NT2/D1 (cell line): ENCODE data around the gene LRP11.
"Not testable (repeated sequence)": the region's sequence is repeated elsewhere in the genome, so short reads cannot be mapped to it uniquely, and the experiment has no call there.

Source experiments
- DNase-seq: peaks from one replicate; pipeline ENCODE4 v3.0.0-alpha.2; 2011; ENCODE audit warnings: low read depth, low spot score
- H3K27me3 ChIP-seq: 2 replicates; pipeline ENCODE4 v1.6.0; 2011; ENCODE audit warnings: mild to moderate bottlenecking; ENCODE audit not compliant: insufficient read length, insufficient read depth
- H3K36me3 ChIP-seq: 2 replicates; pipeline ENCODE4 v1.6.1; 2011; ENCODE audit warnings: mild to moderate bottlenecking, low read length, mixed read lengths; ENCODE audit not compliant: insufficient read depth, insufficient read length
- H3K4me1 ChIP-seq: 2 replicates; pipeline ENCODE4 v1.5.1; 2011; ENCODE audit not compliant: insufficient read depth, insufficient read length
- H3K4me3 ChIP-seq: 2 replicates; pipeline ENCODE4 v1.5.1; 2011; ENCODE audit warnings: low read depth; ENCODE audit not compliant: insufficient read length
- H3K9ac ChIP-seq: 2 replicates; pipeline ENCODE4 v1.6.0; 2011; ENCODE audit warnings: low read depth; ENCODE audit not compliant: insufficient read length
- H3K9me3 ChIP-seq: 2 replicates; pipeline ENCODE4 v1.5.1; 2011; ENCODE audit warnings: mild to moderate bottlenecking, low read length; ENCODE audit not compliant: insufficient read depth
- SUZ12 ChIP-seq: IDR thresholded peaks from 2 replicates; pipeline ENCODE4 v1.6.1; 2011; ENCODE audit not compliant: insufficient read length, insufficient read depth; ENCODE audit errors: extremely low read depth
- YY1 ChIP-seq: IDR thresholded peaks from 2 replicates; pipeline ENCODE4 v1.6.1; 2011; ENCODE audit not compliant: insufficient read length, insufficient read depth
- ZNF274 ChIP-seq: IDR thresholded peaks from 2 replicates; pipeline ENCODE4 v1.6.1; 2011; ENCODE audit warnings: mild to moderate bottlenecking, low read depth, low read length

The LRP11 gene

DNA sequence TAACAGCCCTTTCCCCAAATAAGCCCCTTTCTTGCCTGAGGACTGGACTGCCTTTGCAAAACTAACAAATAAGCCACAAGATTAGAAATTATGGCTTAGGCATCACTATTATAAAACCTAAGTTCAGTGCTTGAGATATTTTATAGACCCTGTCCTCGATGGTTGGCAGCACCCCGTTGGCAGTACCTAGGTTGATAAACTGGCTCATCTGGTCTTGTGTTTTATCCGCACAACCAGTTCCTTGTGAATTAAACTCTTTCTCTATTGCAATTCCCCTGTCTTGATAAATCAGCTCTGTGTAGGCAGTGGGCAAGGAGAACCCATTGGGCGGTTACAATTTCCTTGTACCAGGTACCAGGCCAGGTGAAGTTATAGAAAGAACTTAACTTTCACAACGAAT is 6.6 kb downstream of the LRP11 start:
- peaks cover 11% of the 10 kb centered on the region for H3K27me3 ChIP-seq
- no peak overlapping the region for H3K9ac ChIP-seq
- H3K36me3 ChIP-seq, result peaks cover 3% of the 10 kb centered on the region
- DNase-seq, result no peak
- H3K9me3 ChIP-seq, result no peaks in the 10 kb centered on the region
- no peak overlapping the region for H3K4me3 ChIP-seq
- TF ChIP-seq ZNF274 (no peak), YY1 (no peak), SUZ12 (no peak)
- H3K4me1 ChIP-seq, result peaks cover 5% of the 10 kb centered on the region

DNA sequence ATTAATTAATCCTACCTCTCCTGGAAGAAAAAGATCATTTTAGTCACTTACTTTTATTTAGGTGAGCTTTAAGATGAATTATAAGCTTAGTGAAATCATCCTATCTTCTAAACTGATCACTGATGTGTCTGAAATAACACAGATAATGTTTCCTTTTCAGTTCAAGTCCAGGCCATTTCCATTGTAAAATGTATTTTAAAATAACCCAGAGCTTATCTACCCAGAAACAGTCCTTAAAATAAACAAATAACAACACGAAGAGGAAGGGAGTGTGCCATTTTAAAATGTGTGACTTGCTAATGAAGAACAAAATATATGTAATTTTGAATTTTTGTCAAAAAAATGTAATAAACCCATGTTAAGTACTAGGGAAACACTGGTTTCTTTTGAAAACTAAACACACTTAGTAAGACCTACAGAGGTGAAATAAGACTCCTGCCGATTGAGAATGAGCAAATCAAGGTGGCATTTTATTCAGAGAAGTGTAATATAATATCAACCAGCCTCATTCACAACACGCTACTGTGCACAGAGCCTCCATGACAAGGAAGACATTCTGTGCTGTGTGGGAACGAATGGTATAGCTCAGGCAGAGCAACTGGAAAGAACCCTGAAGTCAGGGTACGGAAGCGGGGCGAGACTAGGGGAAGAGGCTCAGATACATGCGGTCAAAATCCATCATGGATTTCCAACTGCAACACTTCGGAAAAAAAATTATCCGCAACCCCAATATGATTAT is 7.7 kb downstream of the LRP11 start:
- Histone ChIP-seq H3K36me3 (peaks cover 3% of the 10 kb centered on the region), H3K27me3 (peaks cover 4% of the 10 kb centered on the region), H3K9ac (no peak overlapping the region), H3K4me1 (peaks cover 5% of the 10 kb centered on the region), H3K9me3 (no peaks in the 10 kb centered on the region), H3K4me3 (no peak overlapping the region)
- TF ChIP-seq ZNF274, result no peak
- no peak for TF ChIP-seq SUZ12
- no peak for TF ChIP-seq YY1
- no peak for DNase-seq

DNA sequence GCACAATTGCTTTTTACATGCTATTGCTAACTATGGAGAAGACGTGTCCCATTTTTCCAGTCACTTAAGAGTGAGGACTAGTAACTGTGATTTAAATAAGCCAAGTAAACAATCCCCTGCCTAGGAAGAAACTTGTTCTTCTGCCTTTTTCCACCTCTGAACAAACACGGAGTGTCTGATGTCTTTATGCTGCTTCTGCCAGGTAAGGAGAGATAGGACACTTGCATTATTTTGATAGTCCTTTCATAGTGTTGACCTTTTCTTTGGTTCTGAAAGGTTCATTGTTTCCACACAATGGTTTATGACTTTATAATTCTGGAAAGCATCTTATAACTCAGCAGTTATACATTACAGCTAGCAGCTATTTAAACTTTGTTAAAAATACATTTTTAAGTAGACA is 8.4 kb downstream of the LRP11 start:
- Histone ChIP-seq H3K9ac (no peak overlapping the region), H3K9me3 (no peaks in the 10 kb centered on the region), H3K4me1 (peaks cover 3% of the 10 kb centered on the region), H3K27me3 (peaks cover 2% of the 10 kb centered on the region), H3K4me3 (no peak overlapping the region), H3K36me3 (peaks cover 2% of the 10 kb centered on the region)
- no peak for DNase-seq
- TF ChIP-seq ZNF274, result no peak

DNA sequence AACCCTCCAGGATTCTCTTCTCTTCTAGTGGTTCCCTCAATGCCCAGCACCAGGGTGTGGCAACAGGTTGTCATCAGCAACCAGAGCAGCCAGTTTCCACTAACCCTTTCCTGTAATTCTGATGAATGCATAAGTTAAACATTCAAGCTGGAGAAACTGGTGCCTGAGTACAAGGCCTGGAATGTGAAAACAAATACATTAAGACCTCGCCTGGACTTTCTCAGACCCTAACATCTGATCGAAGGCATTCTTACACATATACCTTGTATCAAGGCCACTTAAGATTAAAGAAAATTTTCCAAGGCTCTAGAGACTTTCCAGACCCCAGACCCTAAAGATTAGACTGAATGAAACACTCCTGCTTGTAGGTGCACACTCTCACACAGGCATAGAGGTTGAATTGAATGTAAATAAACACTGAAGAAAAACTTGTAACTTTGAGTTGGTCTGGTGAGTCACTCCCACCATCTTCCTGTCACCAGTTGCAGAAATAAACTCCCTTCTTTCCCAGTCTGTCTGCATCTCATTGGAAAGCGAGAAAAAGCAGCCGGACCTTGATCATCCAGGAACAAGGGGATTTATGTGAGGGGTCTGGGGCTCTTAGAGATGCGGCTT is 9.0 kb downstream of the LRP11 start:
- Histone ChIP-seq H3K4me3 (no peak overlapping the region), H3K36me3 (no peaks in the 10 kb centered on the region), H3K9me3 (no peaks in the 10 kb centered on the region), H3K27me3 (no peaks in the 10 kb centered on the region), H3K9ac (no peak overlapping the region), H3K4me1 (peaks cover 2% of the 10 kb centered on the region)
- TF ChIP-seq YY1, result no peak
- no peak for DNase-seq

DNA sequence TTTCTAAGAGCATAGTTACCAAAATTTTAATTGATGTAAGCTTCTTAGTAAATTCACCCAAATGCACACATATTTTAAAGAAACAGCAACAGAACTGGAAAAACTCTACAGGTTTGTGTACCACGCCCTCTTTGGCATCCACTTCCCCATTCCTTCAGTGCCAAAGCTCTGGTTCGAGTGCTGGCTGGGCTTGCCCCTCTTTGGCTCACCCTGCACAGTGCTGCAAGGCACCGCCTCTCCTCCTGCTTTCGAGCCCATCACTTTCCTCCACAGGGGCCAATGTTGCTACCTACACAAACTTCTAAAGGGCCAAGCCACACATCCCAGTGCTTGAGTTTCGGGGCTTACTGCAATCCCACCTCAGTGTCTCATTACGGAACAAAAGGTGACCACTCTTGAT is 9.6 kb downstream of the LRP11 start:
- Histone ChIP-seq H3K36me3 (no peaks in the 10 kb centered on the region), H3K4me1 (peaks cover 2% of the 10 kb centered on the region), H3K9ac (no peak overlapping the region), H3K4me3 (no peak overlapping the region), H3K9me3 (no peaks in the 10 kb centered on the region), H3K27me3 (no peaks in the 10 kb centered on the region)
- DNase-seq, result no peak
- no peak for TF ChIP-seq YY1
- no peak for TF ChIP-seq SUZ12
- TF ChIP-seq ZNF274, result no peak

DNA sequence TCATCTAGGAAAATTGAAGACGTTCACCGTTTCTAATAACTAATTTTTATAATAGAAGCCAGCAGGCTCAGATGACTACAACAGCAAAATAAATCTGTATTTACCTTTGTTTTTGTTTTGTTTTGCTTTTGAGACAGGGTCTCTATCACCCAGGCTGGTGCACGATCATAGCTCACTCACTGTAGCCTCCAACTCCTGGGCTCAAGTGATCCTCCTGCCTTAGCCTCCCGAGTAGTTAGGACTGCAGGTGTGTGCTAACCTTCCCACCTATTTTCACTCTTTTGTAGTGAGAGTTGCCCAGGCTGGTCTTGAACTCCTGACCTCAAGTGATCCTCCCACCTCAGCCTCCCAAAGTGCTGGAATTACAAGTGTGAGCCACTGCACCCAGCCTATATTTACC is 10.1 kb downstream of the LRP11 start:
- not testable (repeated sequence) for H3K9me3 ChIP-seq, DNase-seq, H3K4me1 ChIP-seq, H3K4me3 ChIP-seq, H3K27me3 ChIP-seq, H3K9ac ChIP-seq, H3K36me3 ChIP-seq

DNA sequence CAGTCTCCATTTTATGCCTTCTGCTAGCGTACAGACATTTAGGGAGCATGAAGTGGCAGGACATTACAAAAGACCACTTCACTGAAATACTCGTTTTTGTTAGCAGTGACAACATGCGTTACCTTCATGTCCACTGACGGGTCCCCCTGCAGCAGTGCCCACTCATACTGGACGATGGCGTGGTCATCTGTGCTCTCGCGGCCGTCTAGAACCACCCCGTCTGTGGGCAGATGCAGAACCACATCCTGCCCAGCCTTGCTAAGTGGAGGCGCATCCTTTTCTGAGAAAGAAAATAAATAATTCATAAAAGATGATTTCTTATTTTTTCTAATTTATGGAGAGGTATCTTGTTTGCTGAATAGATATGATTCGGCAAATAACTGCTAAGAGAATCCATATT is 11.3 kb downstream of the LRP11 start:
- DNase-seq, result no peak
- no peak overlapping the region for H3K4me3 ChIP-seq
- no peak overlapping the region for H3K9ac ChIP-seq
- H3K27me3 ChIP-seq, result no peaks in the 10 kb centered on the region
- no peaks in the 10 kb centered on the region for H3K9me3 ChIP-seq
- H3K36me3 ChIP-seq, result no peaks in the 10 kb centered on the region
- TF ChIP-seq ZNF274, result no peak
- no peak for TF ChIP-seq SUZ12
- TF ChIP-seq YY1, result no peak
- no peaks in the 10 kb centered on the region for H3K4me1 ChIP-seq

DNA sequence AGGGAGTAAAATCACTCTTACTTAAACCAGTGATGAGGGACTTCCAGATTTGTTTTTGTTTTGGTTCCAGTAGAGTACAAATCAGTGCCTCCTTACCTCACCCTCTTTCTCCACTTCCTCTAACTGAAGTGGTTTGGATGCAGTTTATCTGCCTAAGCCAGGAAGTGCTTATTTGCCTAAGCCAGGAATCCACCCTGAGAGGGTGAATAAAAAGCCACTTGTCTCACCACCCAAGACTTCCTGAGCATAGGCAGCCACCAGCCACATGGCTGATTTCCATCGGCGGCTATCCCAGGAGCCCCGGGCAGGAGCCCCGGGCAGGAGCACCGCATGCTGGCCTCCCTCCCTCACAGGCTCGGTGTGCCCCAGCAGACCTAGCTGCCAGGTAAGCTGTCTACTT is 12.0 kb downstream of the LRP11 start:
- H3K4me3 ChIP-seq, result no peak overlapping the region
- no peaks in the 10 kb centered on the region for H3K27me3 ChIP-seq
- no peak for TF ChIP-seq ZNF274
- no peak for TF ChIP-seq YY1
- no peak for TF ChIP-seq SUZ12
- no peak overlapping the region for H3K9ac ChIP-seq
- H3K9me3 ChIP-seq, result no peaks in the 10 kb centered on the region
- DNase-seq, result no peak
- no peaks in the 10 kb centered on the region for H3K36me3 ChIP-seq
- no peaks in the 10 kb centered on the region for H3K4me1 ChIP-seq
